Neural cell (in vitro differentiated cells): Measurements from ENCODE around the gene TK1. TPM values are rescaled to one million over a fixed set of nuclear protein-coding genes. Genes with fewer than 3 reads are reported as not detected.

Experiments used
- H2AFZ ChIP-seq: fragments of 200-600, 300-800 bp; sonication (generic), shearing (Covaris generic); 2 replicates; pipeline ENCODE4 v1.6.0; 2014; ENCODE audit warnings: low read depth, mild to moderate bottlenecking, antibody characterized with exemption, low read length, moderate library complexity
- H3F3A ChIP-seq: fragments of 200-600 bp; shearing (Covaris generic); 2 replicates; pipeline ENCODE4 v1.6.1; 2016; ENCODE audit warnings: mild to moderate bottlenecking, moderate library complexity, mixed read lengths, antibody characterized with exemption, low read length; ENCODE audit not compliant: insufficient read depth, poor library complexity, severe bottlenecking
- H3K27ac ChIP-seq: fragments of 200-600, 300-800 bp; sonication (generic), shearing (Covaris generic); 2 replicates; pipeline ENCODE4 v1.5.1; 2014; ENCODE audit warnings: mild to moderate bottlenecking, low read length, moderate library complexity
- H3K27me3 ChIP-seq: fragments of 300-800, 200-600 bp; sonication (generic), shearing (Covaris generic); 2 replicates; pipeline ENCODE4 v1.6.0; 2014; ENCODE audit warnings: mild to moderate bottlenecking, low read depth, low read length, moderate library complexity; ENCODE audit not compliant: insufficient read depth
- H3K36me3 ChIP-seq: fragments of 300-800, 200-600 bp; sonication (generic), shearing (Covaris generic); 2 replicates; pipeline ENCODE4 v1.5.1; 2014; ENCODE audit warnings: mild to moderate bottlenecking, antibody characterized with exemption, low read length, moderate library complexity; ENCODE audit not compliant: insufficient read depth
- H3K4me2 ChIP-seq: fragments of 300-800, 200-600 bp; sonication (generic), shearing (Covaris generic); 2 replicates; pipeline ENCODE4 v1.6.0; 2014; ENCODE audit warnings: mild to moderate bottlenecking, low read length
- H3K4me3 ChIP-seq: fragments of 300-800, 200-600 bp; sonication (generic), shearing (Covaris generic); 2 replicates; pipeline ENCODE4 v1.5.1; 2014; ENCODE audit warnings: mild to moderate bottlenecking, low read length, moderate library complexity
- H3K79me2 ChIP-seq: fragments of 200-600 bp; shearing (Covaris generic); replicated peaks from 2 replicates; pipeline ENCODE4 v1.6.0; 2014; ENCODE audit warnings: mild to moderate bottlenecking, low read length, moderate library complexity; ENCODE audit not compliant: insufficient read depth
- H3K9ac ChIP-seq: fragments of 300-800, 200-600 bp; sonication (generic), shearing (Covaris generic); 2 replicates; pipeline ENCODE4 v1.6.1; 2016; ENCODE audit warnings: mild to moderate bottlenecking, low read length, mixed read lengths
- H3K9me2 ChIP-seq: fragments of 200-600 bp; shearing (Covaris generic); 2 replicates; pipeline ENCODE4 v1.6.1; 2016; ENCODE audit warnings: mild to moderate bottlenecking, low read length, mixed read lengths; ENCODE audit not compliant: insufficient read depth
- H3K9me3 ChIP-seq: fragments of 200-600, 300-800 bp; sonication (generic), shearing (Covaris generic); 2 replicates; pipeline ENCODE4 v1.6.1; 2016; ENCODE audit warnings: mild to moderate bottlenecking, mixed run types, low read length, moderate library complexity, mixed read lengths
- H4K20me1 ChIP-seq: fragments of 200-600 bp; shearing (Covaris generic); 2 replicates; pipeline ENCODE4 v1.6.1; 2016; ENCODE audit warnings: mild to moderate bottlenecking, mixed run types; ENCODE audit not compliant: insufficient read depth
- EZH2 ChIP-seq: fragments of 200-600, 300-800 bp; shearing (Covaris generic), sonication (generic); IDR thresholded peaks from 2 replicates; pipeline ENCODE4 v1.6.1; 2014; ENCODE audit warnings: antibody characterized with exemption, low read length, borderline replicate concordance, mild to moderate bottlenecking; ENCODE audit not compliant: insufficient read depth, poor library complexity, severe bottlenecking
- MXI1 ChIP-seq: fragments of 450-650 bp; conservative IDR thresholded peaks from 2 replicates; pipeline ENCODE4 v1.6.1; 2014; ENCODE audit warnings: antibody characterized with exemption, mild to moderate bottlenecking; ENCODE audit not compliant: poor library complexity, severe bottlenecking
- POLR2AphosphoS5 ChIP-seq: IDR thresholded peaks from 2 replicates; pipeline ENCODE4 v1.6.1; 2012
- RAD21 ChIP-seq: fragments of 450-650 bp; conservative IDR thresholded peaks from 2 replicates; pipeline ENCODE4 v1.6.1; 2014; ENCODE audit warnings: antibody characterized with exemption, mild to moderate bottlenecking, moderate library complexity
- REST ChIP-seq: IDR thresholded peaks from 2 replicates; pipeline ENCODE4 v1.6.1; 2012; ENCODE audit warnings: borderline replicate concordance
- SMC3 ChIP-seq: fragments of 450-650 bp; conservative IDR thresholded peaks from 2 replicates; pipeline ENCODE4 v1.6.1; 2014; ENCODE audit warnings: antibody characterized with exemption, mild to moderate bottlenecking, moderate library complexity; ENCODE audit not compliant: poor library complexity
- TAF1 ChIP-seq: IDR thresholded peaks from 2 replicates; pipeline ENCODE4 v1.6.1; 2012; ENCODE audit warnings: low read depth
- polyA plus RNA-seq: library from polyadenylated mRNA; depleted of rRNA; stranded (reverse); fragments of >200 nt; gene quantifications from 2 replicates; pipeline ENCODE4 v1.2.3, GENCODE V29; 2014
- TF ChIP-seq, protein P1 (sequence below): fragments of 450-650 bp; IDR thresholded peaks from 2 replicates; pipeline ENCODE4 v1.5.1; 2014; ENCODE audit warnings: antibody characterized with exemption, mild to moderate bottlenecking, moderate library complexity; ENCODE audit not compliant: poor library complexity, severe bottlenecking

The TK1 gene
- polyA plus RNA-seq, 1 donor from 2014 or later = 1.1 TPM

DNA sequence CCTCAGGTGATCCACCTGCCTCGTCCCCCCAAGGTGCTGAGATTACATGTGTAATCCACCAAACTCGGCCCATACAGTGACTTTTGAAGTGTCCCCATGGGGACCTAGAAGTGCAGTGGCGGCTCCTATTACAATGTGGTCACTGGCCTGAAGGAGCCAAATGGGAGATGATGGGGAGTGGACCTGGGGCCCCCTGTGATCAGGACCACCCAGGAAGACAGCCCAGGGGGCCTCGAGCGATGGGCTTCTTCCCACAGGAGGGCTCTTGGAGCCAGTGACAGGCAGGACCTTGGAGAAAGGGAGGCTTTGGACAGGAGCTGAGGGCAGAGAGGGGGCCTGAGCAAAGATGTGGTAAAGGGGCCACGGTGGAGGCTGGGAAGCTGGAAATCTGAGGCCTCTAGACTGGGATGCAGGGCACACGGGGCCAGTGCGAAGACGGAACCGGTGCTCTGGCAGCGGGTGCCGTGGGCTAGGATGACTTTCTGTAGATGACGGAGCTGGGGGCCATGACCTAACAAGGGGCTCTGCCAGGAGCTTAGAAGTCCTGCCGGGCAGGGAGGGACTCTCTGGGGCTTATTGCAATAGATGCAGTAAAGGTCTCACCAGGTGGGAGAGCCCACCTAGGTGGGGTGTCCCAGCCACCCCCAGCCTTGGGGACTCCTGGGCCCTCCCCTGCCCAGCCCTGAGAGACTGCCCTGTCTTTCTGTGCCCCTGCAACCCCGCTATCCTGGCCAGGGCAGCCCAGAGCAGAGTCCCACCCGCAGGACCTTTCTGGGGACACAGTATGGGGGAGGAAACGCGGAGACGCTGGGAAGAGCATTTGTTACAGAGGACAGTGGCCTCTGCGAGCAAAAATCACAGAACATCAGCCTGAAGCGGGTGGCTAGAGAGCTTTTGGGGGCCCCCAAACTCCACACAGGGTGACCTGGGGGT lies 43.4 kb downstream of the TK1 start:
- Histone ChIP-seq H3K79me2 (no peaks in the 10 kb centered on the region), H3K27ac (no peak overlapping the region), H3K9ac (no peak overlapping the region), H4K20me1 (no peaks in the 10 kb centered on the region), H3K27me3 (no peaks in the 10 kb centered on the region), H2AFZ (no peak overlapping the region), H3F3A (no peaks in the 10 kb centered on the region), H3K36me3 (no peaks in the 10 kb centered on the region), H3K4me3 (no peak overlapping the region), H3K4me2 (no peak overlapping the region), H3K9me3 (no peaks in the 10 kb centered on the region), H3K9me2 (no peaks in the 10 kb centered on the region)
- TF ChIP-seq MXI1 = no peak
- TF ChIP-seq TAF1 = no peak
- TF ChIP-seq, protein P1, sequence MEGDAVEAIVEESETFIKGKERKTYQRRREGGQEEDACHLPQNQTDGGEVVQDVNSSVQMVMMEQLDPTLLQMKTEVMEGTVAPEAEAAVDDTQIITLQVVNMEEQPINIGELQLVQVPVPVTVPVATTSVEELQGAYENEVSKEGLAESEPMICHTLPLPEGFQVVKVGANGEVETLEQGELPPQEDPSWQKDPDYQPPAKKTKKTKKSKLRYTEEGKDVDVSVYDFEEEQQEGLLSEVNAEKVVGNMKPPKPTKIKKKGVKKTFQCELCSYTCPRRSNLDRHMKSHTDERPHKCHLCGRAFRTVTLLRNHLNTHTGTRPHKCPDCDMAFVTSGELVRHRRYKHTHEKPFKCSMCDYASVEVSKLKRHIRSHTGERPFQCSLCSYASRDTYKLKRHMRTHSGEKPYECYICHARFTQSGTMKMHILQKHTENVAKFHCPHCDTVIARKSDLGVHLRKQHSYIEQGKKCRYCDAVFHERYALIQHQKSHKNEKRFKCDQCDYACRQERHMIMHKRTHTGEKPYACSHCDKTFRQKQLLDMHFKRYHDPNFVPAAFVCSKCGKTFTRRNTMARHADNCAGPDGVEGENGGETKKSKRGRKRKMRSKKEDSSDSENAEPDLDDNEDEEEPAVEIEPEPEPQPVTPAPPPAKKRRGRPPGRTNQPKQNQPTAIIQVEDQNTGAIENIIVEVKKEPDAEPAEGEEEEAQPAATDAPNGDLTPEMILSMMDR = no peak
- TF ChIP-seq POLR2AphosphoS5 = no peak
- TF ChIP-seq EZH2 = no peak
- no peak for TF ChIP-seq SMC3

DNA sequence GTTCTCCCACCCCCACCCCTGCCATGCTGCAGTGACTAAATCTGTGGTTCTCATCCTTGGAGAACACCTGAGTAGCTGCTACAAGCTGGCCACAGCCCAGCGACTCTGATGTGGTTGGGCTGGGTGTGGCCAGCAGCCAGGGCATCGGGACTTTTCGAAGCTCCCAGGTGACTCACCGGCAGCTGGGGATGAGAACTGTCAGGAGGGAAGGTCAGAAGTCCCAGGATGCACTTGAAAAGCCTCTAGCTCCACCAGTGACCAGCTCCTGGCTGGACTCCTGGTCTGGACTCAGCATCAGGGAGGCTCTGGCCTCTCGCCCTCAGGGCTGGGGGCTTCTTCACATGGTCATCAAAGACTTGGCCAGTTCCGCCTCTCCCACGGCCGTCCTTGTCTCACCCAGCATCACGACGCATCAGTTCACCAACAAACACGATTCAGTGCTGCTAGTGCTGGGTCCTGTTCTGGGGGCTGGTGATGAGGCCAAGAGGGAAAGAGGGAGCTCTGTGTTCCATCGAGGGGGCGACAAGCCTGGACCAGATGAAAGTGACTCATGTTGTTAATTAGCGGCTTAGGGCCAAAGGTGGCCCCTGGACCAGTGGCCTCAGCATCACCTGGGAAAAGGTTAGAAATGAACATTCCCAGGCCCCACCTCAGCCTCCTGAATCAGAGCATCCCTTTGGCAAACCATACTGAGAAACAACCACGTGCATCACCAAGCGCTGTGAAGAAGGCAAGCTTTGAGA lies 44.6 kb downstream of the TK1 start:
- no peak overlapping the region for H3K4me2 ChIP-seq
- H3K9ac ChIP-seq = no peak overlapping the region
- no peak overlapping the region for H2AFZ ChIP-seq
- TF ChIP-seq REST (no peak), POLR2AphosphoS5 (no peak), EZH2 (no peak), MXI1 (no peak), TAF1 (no peak), SMC3 (no peak), RAD21 (no peak)
- TF ChIP-seq, protein P1 = no peak
- no peaks in the 10 kb centered on the region for H3K27me3 ChIP-seq
- H3K36me3 ChIP-seq = no peaks in the 10 kb centered on the region
- H3K79me2 ChIP-seq = no peaks in the 10 kb centered on the region
- H3K27ac ChIP-seq = no peak overlapping the region
- no peaks in the 10 kb centered on the region for H4K20me1 ChIP-seq
- no peak overlapping the region for H3K4me3 ChIP-seq
- no peaks in the 10 kb centered on the region for H3K9me2 ChIP-seq
- H3F3A ChIP-seq = no peaks in the 10 kb centered on the region
- no peaks in the 10 kb centered on the region for H3K9me3 ChIP-seq
